SK-N-SH (cell line): ENCODE measurements around the gene SNX27. TPM values are rescaled to one million over a fixed set of nuclear protein-coding genes. Genes with fewer than 3 reads are reported as not detected.

Experiments
- CTCF ChIA-PET: fragments of 300-600, 350-600 bp; formaldehyde crosslinking; extraction: SDS; loops from one replicate; lab custom pipeline; 2021; lab: Yijun Ruan, JAX
- POLR2A ChIA-PET: fragments of 350-600 bp; sonication (Branson Sonifier 250); formaldehyde crosslinking; extraction: SDS; loops from one replicate; lab custom pipeline; 2020; ENCODE audit warnings: antibody characterized with exemption, inconsistent platforms; lab: Yijun Ruan, JAX
- DNase-seq: peaks from one replicate; pipeline ENCODE4 v3.0.0; 2012
- H2AFZ ChIP-seq: fragments of 200-600 bp; sonication (generic); 2 replicates; pipeline ENCODE4 v1.8.1; 2016; ENCODE audit warnings: antibody characterized with exemption, mild to moderate bottlenecking, low read depth
- H3F3A ChIP-seq: fragments of 200-600 bp; sonication (generic); replicated peaks from 2 replicates; pipeline ENCODE3; 2016; ENCODE audit warnings: antibody characterized with exemption, mild to moderate bottlenecking; ENCODE audit not compliant: insufficient read depth
- H3K27ac ChIP-seq, 2 experiments: fragments of 200-500 bp in 1 of 2; fragments of 200-600 bp in 1 of 2; sonication (Bioruptor generic) in 1 of 2; sonication (generic), shearing (Covaris generic) in 1 of 2; 2 replicates each; pipeline versions ENCODE4 v1.5.1 to v1.6.1; 2014 to 2016; ENCODE audit warnings: low read depth in 2 of 2, inconsistent platforms in 1 of 2, low read length in 1 of 2, mild to moderate bottlenecking in 1 of 2, mixed read lengths in 1 of 2
- H3K27me3 ChIP-seq: fragments of 200-600 bp; sonication (generic), shearing (Covaris generic); 2 replicates; pipeline ENCODE4 v1.6.1; 2016; ENCODE audit warnings: mixed run types; ENCODE audit not compliant: insufficient read depth
- H3K36me3 ChIP-seq, 2 experiments: fragments of 200-500 bp in 1 of 2; fragments of 200-600 bp in 1 of 2; sonication (Bioruptor generic) in 1 of 2; sonication (generic) in 1 of 2; replicated peaks in 1 of 2; 2 replicates each; pipeline versions ENCODE3 to v1.5.1; 2014 to 2016; ENCODE audit warnings: low read length in 1 of 2, mild to moderate bottlenecking in 1 of 2; ENCODE audit not compliant: insufficient read depth in 2 of 2, control insufficient read depth in 1 of 2
- H3K4me1 ChIP-seq, 2 experiments: fragments of 200-500 bp in 1 of 2; fragments of 200-600 bp in 1 of 2; sonication (Bioruptor generic) in 1 of 2; sonication (generic), shearing (Covaris generic) in 1 of 2; 2 replicates each; pipeline versions ENCODE4 v1.5.1 to v1.6.1; 2014 to 2016; ENCODE audit warnings: low read depth in 1 of 2, low read length in 1 of 2, mixed run types in 1 of 2; ENCODE audit not compliant: insufficient read depth in 2 of 2, control insufficient read depth in 1 of 2
- H3K4me2 ChIP-seq: fragments of 200-600 bp; sonication (generic), shearing (Covaris generic); 2 replicates; pipeline ENCODE4 v1.6.1; 2017; ENCODE audit warnings: mixed run types
- H3K4me3 ChIP-seq, 2 experiments: fragments of 200-500 bp in 1 of 2; fragments of 200-600 bp in 1 of 2; sonication (Bioruptor generic) in 1 of 2; sonication (generic), shearing (Covaris generic) in 1 of 2; 2 replicates each; pipeline versions ENCODE4 v1.5.1 to v1.8.1; 2014 to 2016; ENCODE audit warnings: low read depth in 2 of 2, inconsistent platforms in 1 of 2, low read length in 1 of 2, mild to moderate bottlenecking in 1 of 2, mixed read lengths in 1 of 2, moderate library complexity in 1 of 2
- H3K79me2 ChIP-seq: fragments of 200-600 bp; sonication (generic); 2 replicates; pipeline ENCODE4 v1.8.1; 2017; ENCODE audit warnings: mild to moderate bottlenecking; ENCODE audit not compliant: insufficient read depth
- H3K9ac ChIP-seq: fragments of 200-600 bp; sonication (generic); 2 replicates; pipeline ENCODE4 v1.6.1; 2017; ENCODE audit warnings: mixed run types
- H3K9me2 ChIP-seq: fragments of 200-600 bp; sonication (generic); 2 replicates; pipeline ENCODE4 v1.6.1; 2017; ENCODE audit warnings: mixed run types
- H3K9me3 ChIP-seq: fragments of 200-600 bp; sonication (generic); 2 replicates; pipeline ENCODE4 v1.6.1; 2017; ENCODE audit warnings: mixed run types, mild to moderate bottlenecking, moderate library complexity
- H4K20me1 ChIP-seq: fragments of 200-600 bp; sonication (generic); 2 replicates; pipeline ENCODE4 v1.6.1; 2017; ENCODE audit warnings: mild to moderate bottlenecking, mixed run types; ENCODE audit not compliant: insufficient read depth
- EZH2phosphoT487 ChIP-seq: fragments of 200-600 bp; sonication (generic); IDR thresholded peaks from 2 replicates; pipeline ENCODE4 v1.6.1; 2017; ENCODE audit warnings: low read depth, mixed run types, mild to moderate bottlenecking, antibody characterized with exemption, moderate library complexity, borderline replicate concordance
- FOXJ3 ChIP-seq: sonication (generic); formaldehyde crosslinking; IDR thresholded peaks from 2 replicates; pipeline ENCODE4 v1.5.1; 2020; ENCODE audit warnings: mild to moderate bottlenecking, missing genetic modification reagents
- GABPA ChIP-seq: IDR thresholded peaks from 2 replicates; pipeline ENCODE4 v1.4.0; 2012; ENCODE audit warnings: low read depth, mild to moderate bottlenecking
- POLR2AphosphoS5 ChIP-seq: IDR thresholded peaks from 2 replicates; pipeline ENCODE4 v1.6.1; 2012; ENCODE audit warnings: low read depth, low read length
- RAD21 ChIP-seq: IDR thresholded peaks from 2 replicates; pipeline ENCODE4 v1.6.1; 2012; ENCODE audit warnings: mild to moderate bottlenecking, low read length
- SMC3 ChIP-seq: IDR thresholded peaks from 2 replicates; pipeline ENCODE4 v1.6.1; 2012; ENCODE audit warnings: low read depth, low read length, improper control_type of control experiment
- TCF12 ChIP-seq: IDR thresholded peaks from 2 replicates; pipeline ENCODE4 v1.4.0; 2012
- YY1 ChIP-seq: IDR thresholded peaks from 2 replicates; pipeline ENCODE4 v1.4.0; 2012; ENCODE audit warnings: low read depth, mild to moderate bottlenecking
- WGBS: methylation state at CpG from one replicate; pipeline ENCODE4 v1.1.6; 2017; ENCODE audit warnings: low lambda C conversion rate; 5-methylcytosine and 5-hydroxymethylcytosine counted together
- polyA plus RNA-seq, 3 experiments: library from polyadenylated mRNA; depleted of rRNA; stranded (reverse); fragments of >200 nt; gene quantifications; 2 replicates each; pipeline ENCODE4 v1.2.3, GENCODE V29; 2012
- TF ChIP-seq, protein P1 (sequence below): IDR thresholded peaks from 2 replicates; pipeline ENCODE4 v1.4.0; 2012; ENCODE audit warnings: low read depth
- TF ChIP-seq, protein P2 (sequence below): fragments of 150-350 bp; IDR thresholded peaks from 2 replicates; pipeline ENCODE4 v1.6.1; 2016; ENCODE audit warnings: mild to moderate bottlenecking, low read depth, low read length
- TF ChIP-seq, protein P3 (sequence below): IDR thresholded peaks from 2 replicates; pipeline ENCODE4 v1.6.1; 2012; ENCODE audit warnings: mild to moderate bottlenecking, low read depth, low read length, moderate library complexity
- TF ChIP-seq, protein P4 (sequence below): IDR thresholded peaks from 2 replicates; pipeline ENCODE4 v1.4.0; 2012; ENCODE audit warnings: low read depth, borderline replicate concordance
- TF ChIP-seq, protein P5 (sequence below): IDR thresholded peaks from 2 replicates; pipeline ENCODE4 v1.4.0; 2012; ENCODE audit warnings: low read depth, borderline replicate concordance

Gene SNX27
- polyA plus RNA-seq, 1 of the 3 experiments (the other 2 are of a cell fraction), result 10.8 TPM

DNA sequence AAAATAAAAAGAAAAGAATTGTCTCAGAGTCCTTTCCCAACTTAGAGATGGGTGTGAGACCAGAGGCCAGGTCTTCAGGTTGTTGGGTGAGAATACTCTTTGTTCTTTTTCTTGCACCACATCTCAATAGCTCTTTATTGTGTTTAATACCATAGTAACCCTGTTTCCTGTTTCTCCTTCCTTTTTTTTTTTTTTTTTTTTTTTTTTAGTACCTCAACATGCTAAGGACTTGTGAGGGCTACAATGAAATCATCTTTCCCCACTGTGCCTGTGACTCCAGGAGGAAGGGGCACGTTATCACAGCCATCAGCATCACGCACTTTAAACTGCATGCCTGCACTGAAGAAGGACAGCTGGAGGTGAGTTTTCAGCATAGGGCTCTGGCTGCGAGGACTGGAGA, 80.4 kb downstream of the SNX27 start:
- no peak overlapping the region for H3K4me2 ChIP-seq
- no peak overlapping the region for H2AFZ ChIP-seq
- TF ChIP-seq, protein P1, sequence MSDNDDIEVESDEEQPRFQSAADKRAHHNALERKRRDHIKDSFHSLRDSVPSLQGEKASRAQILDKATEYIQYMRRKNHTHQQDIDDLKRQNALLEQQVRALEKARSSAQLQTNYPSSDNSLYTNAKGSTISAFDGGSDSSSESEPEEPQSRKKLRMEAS, result no peak
- no peak for TF ChIP-seq FOXJ3 (CRISPR knock-in tag)
- no peak for TF ChIP-seq POLR2AphosphoS5
- TF ChIP-seq TCF12, result no peak
- TF ChIP-seq, protein P2, sequence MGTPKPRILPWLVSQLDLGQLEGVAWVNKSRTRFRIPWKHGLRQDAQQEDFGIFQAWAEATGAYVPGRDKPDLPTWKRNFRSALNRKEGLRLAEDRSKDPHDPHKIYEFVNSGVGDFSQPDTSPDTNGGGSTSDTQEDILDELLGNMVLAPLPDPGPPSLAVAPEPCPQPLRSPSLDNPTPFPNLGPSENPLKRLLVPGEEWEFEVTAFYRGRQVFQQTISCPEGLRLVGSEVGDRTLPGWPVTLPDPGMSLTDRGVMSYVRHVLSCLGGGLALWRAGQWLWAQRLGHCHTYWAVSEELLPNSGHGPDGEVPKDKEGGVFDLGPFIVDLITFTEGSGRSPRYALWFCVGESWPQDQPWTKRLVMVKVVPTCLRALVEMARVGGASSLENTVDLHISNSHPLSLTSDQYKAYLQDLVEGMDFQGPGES, result no peak
- TF ChIP-seq SMC3, result no peak
- TF ChIP-seq, protein P3, sequence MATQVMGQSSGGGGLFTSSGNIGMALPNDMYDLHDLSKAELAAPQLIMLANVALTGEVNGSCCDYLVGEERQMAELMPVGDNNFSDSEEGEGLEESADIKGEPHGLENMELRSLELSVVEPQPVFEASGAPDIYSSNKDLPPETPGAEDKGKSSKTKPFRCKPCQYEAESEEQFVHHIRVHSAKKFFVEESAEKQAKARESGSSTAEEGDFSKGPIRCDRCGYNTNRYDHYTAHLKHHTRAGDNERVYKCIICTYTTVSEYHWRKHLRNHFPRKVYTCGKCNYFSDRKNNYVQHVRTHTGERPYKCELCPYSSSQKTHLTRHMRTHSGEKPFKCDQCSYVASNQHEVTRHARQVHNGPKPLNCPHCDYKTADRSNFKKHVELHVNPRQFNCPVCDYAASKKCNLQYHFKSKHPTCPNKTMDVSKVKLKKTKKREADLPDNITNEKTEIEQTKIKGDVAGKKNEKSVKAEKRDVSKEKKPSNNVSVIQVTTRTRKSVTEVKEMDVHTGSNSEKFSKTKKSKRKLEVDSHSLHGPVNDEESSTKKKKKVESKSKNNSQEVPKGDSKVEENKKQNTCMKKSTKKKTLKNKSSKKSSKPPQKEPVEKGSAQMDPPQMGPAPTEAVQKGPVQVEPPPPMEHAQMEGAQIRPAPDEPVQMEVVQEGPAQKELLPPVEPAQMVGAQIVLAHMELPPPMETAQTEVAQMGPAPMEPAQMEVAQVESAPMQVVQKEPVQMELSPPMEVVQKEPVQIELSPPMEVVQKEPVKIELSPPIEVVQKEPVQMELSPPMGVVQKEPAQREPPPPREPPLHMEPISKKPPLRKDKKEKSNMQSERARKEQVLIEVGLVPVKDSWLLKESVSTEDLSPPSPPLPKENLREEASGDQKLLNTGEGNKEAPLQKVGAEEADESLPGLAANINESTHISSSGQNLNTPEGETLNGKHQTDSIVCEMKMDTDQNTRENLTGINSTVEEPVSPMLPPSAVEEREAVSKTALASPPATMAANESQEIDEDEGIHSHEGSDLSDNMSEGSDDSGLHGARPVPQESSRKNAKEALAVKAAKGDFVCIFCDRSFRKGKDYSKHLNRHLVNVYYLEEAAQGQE, result no peak
- TF ChIP-seq, protein P4, sequence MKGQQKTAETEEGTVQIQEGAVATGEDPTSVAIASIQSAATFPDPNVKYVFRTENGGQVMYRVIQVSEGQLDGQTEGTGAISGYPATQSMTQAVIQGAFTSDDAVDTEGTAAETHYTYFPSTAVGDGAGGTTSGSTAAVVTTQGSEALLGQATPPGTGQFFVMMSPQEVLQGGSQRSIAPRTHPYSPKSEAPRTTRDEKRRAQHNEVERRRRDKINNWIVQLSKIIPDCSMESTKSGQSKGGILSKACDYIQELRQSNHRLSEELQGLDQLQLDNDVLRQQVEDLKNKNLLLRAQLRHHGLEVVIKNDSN, result no peak
- TF ChIP-seq GABPA, result no peak
- TF ChIP-seq EZH2phosphoT487, result no peak
- no peak for TF ChIP-seq RAD21
- TF ChIP-seq YY1, result no peak
- TF ChIP-seq, protein P5, sequence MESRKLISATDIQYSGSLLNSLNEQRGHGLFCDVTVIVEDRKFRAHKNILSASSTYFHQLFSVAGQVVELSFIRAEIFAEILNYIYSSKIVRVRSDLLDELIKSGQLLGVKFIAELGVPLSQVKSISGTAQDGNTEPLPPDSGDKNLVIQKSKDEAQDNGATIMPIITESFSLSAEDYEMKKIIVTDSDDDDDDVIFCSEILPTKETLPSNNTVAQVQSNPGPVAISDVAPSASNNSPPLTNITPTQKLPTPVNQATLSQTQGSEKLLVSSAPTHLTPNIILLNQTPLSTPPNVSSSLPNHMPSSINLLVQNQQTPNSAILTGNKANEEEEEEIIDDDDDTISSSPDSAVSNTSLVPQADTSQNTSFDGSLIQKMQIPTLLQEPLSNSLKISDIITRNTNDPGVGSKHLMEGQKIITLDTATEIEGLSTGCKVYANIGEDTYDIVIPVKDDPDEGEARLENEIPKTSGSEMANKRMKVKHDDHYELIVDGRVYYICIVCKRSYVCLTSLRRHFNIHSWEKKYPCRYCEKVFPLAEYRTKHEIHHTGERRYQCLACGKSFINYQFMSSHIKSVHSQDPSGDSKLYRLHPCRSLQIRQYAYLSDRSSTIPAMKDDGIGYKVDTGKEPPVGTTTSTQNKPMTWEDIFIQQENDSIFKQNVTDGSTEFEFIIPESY, result no peak
- DNase-seq, result no peak
- H4K20me1 ChIP-seq, result no peaks in the 10 kb centered on the region
- peaks cover 25 to 37% of the 10 kb centered on the region in 2 experiments for H3K36me3 ChIP-seq
- ChIA-PET CTCF (interaction anchor here (0.5 to 6.5 kb wide), 10 partner anchors 8 to 701 kb away, joined by 3 to 58 read pairs (median 8); partner anchors contain the start of gene CELF3), POLR2A (no interaction called here)
- no peaks in the 10 kb centered on the region for H3K4me1 ChIP-seq
- WGBS, result 78% methylated on average over 3 of the region's 3 CpGs
- H3K9ac ChIP-seq, result no peak overlapping the region
- no peak overlapping the region for H3K27ac ChIP-seq
- H3K9me2 ChIP-seq, result no peaks in the 10 kb centered on the region
- no peaks in the 10 kb centered on the region for H3F3A ChIP-seq
- no peaks in the 10 kb centered on the region for H3K79me2 ChIP-seq
- no peaks in the 10 kb centered on the region for H3K9me3 ChIP-seq
- H3K4me3 ChIP-seq, result no peak overlapping the region
- H3K27me3 ChIP-seq, result no peaks in the 10 kb centered on the region
